Type B pancreatic cell (in vitro differentiated cells): ENCODE results near the gene NDC1. TPM values are rescaled to one million over a fixed set of nuclear protein-coding genes. Genes with fewer than 3 reads are reported as not detected.

Experiments
- DNase-seq: peaks from one replicate; pipeline ENCODE4 v3.0.0; 2021; ENCODE audit warnings: mixed read lengths; ENCODE audit not compliant: unreplicated experiment; ENCODE audit errors: extremely low spot score
- H3K27ac Mint-ChIP-seq: 2 replicates; pipeline ENCODE4 v1.8.0; 2021; ENCODE audit warnings: mild to moderate bottlenecking, mixed read lengths
- H3K27me3 Mint-ChIP-seq: 2 replicates; pipeline ENCODE4 v1.8.0; 2021; ENCODE audit warnings: mixed read lengths
- H3K36me3 Mint-ChIP-seq: 2 replicates; pipeline ENCODE4 v1.8.0; 2021; ENCODE audit warnings: mixed read lengths
- H3K4me1 Mint-ChIP-seq: one replicate; pipeline ENCODE4 v1.8.0; 2021; ENCODE audit warnings: mixed read lengths; ENCODE audit not compliant: unreplicated experiment
- H3K4me3 Mint-ChIP-seq: 2 replicates; pipeline ENCODE4 v1.8.0; 2021; ENCODE audit warnings: mild to moderate bottlenecking, mixed read lengths
- H3K9me3 Mint-ChIP-seq: 2 replicates; pipeline ENCODE4 v1.8.0; 2021; ENCODE audit warnings: mixed read lengths
- total RNA-seq: library from RNA; stranded (reverse); gene quantifications from 2 replicates; pipeline ENCODE4 v1.2.1, GENCODE V29; 2021; ENCODE audit warnings: low replicate concordance
- TF ChIP-seq, protein P1 (sequence below): fragments of 200-600 bp; sonication (generic); conservative IDR thresholded peaks from 2 replicates; pipeline ENCODE4 v1.5.0; 2021; ENCODE audit warnings: antibody characterized with exemption, mild to moderate bottlenecking

NDC1 gene
- total RNA-seq, 1 donor from 2014 or later: 29.5 TPM

DNA sequence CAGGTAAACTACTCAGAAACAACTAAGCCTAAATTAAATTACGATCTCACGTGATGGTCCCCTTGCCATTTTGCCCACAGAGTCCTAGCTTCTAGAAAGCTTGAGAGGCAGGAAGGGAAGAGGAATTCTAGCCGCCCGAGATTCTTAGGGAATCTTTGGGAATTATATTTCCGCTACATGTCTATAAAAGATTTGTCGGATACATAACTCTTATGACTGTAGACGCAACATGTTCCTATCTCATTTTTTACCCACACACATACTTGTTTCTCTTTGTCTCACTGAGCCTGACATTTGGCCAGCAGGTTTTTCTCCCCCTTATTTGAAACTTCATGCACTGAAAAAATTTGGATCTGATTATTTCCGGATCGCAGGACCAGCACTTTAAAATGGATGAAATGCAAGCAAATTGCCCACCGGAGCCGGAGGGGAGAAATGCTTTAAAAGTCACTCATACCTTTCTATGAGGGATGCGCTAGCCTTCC lies 104.6 kb downstream of the NDC1 start:
- Mint-ChIP-seq H3K27me3 (peaks cover 71% of the 10 kb centered on the region), H3K4me1 (peaks cover 62% of the 10 kb centered on the region), H3K4me3 (no peak overlapping the region), H3K36me3 (no peaks in the 10 kb centered on the region), H3K9me3 (no peaks in the 10 kb centered on the region), H3K27ac (no peak overlapping the region)
- TF ChIP-seq, protein P1, sequence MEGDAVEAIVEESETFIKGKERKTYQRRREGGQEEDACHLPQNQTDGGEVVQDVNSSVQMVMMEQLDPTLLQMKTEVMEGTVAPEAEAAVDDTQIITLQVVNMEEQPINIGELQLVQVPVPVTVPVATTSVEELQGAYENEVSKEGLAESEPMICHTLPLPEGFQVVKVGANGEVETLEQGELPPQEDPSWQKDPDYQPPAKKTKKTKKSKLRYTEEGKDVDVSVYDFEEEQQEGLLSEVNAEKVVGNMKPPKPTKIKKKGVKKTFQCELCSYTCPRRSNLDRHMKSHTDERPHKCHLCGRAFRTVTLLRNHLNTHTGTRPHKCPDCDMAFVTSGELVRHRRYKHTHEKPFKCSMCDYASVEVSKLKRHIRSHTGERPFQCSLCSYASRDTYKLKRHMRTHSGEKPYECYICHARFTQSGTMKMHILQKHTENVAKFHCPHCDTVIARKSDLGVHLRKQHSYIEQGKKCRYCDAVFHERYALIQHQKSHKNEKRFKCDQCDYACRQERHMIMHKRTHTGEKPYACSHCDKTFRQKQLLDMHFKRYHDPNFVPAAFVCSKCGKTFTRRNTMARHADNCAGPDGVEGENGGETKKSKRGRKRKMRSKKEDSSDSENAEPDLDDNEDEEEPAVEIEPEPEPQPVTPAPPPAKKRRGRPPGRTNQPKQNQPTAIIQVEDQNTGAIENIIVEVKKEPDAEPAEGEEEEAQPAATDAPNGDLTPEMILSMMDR: no peak
- DNase-seq: no peak

DNA sequence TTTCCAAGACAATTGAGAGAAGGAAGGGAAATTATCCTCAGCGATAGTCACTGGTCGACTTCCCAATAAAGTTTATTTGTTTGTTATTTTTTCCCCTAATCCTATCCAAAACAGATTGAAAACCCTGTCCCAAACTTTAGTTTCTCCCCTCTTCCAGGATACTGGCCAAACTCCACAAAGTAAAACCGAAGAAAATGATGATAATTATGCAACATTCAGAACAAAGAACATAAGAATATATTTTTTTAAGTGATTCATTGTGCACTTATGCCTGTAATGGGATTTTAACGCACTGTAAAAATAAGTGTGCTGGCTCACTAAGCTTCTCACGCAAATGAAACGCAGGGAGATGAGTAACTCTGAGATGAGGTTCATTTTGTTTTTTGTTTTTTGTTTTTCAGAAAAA lies 105.2 kb downstream of the NDC1 start:
- Mint-ChIP-seq H3K4me1 (peaks cover 62% of the 10 kb centered on the region), H3K4me3 (no peak overlapping the region), H3K27ac (no peak overlapping the region), H3K27me3 (peaks cover 74% of the 10 kb centered on the region), H3K36me3 (no peaks in the 10 kb centered on the region), H3K9me3 (no peaks in the 10 kb centered on the region)
- TF ChIP-seq, protein P1: no peak
- no peak for DNase-seq

DNA sequence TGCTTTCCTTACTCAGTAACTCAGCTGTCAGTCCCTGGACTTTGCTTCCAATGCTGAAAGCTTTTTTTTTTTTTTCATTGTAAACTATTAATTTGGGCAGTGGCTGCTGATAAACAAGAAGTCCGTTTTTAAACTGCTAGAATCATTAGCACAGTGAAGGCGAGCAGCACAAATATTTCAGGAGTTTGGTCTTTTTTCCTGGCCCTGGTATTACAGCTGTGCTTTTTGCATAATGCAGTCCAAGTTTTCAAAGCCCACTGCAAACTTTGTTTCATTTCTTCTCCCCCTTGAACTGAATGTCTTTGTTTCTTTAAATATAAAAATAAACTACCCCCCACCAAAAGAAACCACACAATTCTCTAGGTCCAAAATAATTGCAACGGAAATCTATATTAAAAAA lies 105.7 kb downstream of the NDC1 start:
- Mint-ChIP-seq H3K4me3 (no peak overlapping the region), H3K36me3 (no peaks in the 10 kb centered on the region), H3K4me1 (peaks cover 62% of the 10 kb centered on the region), H3K27ac (no peak overlapping the region), H3K27me3 (peaks cover 72% of the 10 kb centered on the region), H3K9me3 (no peaks in the 10 kb centered on the region)
- DNase-seq: no peak
- TF ChIP-seq, protein P1: no peak

DNA sequence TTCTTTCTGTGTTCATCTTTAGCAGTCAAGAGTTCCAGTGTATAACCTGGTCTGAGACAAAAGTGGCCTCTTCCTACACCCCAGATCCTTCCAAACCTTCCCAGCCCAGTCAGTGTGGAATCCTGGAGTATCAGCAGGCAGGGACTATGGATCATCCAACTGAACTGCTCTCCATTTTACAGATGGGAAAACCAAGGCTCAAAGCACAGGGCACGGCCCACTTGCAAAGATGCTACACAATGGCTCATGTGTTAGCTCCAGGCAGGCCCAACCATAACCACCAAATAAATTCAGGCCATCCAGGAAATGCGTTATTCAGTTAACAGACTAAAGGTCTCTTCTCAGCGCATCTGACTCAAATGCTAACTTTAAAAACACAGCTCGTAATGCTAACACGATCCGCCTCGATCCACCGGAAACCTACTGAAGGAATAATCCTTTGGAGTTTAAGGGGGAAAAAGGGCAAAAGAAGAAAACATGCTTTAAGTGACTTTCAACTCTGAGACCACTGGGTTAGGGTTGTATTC lies 106.3 kb downstream of the NDC1 start:
- TF ChIP-seq, protein P1: no peak
- Mint-ChIP-seq H3K36me3 (no peaks in the 10 kb centered on the region), H3K9me3 (no peaks in the 10 kb centered on the region), H3K4me3 (no peak overlapping the region), H3K4me1 (peaks cover 61% of the 10 kb centered on the region), H3K27ac (no peak overlapping the region), H3K27me3 (peaks cover 67% of the 10 kb centered on the region)
- no peak for DNase-seq

DNA sequence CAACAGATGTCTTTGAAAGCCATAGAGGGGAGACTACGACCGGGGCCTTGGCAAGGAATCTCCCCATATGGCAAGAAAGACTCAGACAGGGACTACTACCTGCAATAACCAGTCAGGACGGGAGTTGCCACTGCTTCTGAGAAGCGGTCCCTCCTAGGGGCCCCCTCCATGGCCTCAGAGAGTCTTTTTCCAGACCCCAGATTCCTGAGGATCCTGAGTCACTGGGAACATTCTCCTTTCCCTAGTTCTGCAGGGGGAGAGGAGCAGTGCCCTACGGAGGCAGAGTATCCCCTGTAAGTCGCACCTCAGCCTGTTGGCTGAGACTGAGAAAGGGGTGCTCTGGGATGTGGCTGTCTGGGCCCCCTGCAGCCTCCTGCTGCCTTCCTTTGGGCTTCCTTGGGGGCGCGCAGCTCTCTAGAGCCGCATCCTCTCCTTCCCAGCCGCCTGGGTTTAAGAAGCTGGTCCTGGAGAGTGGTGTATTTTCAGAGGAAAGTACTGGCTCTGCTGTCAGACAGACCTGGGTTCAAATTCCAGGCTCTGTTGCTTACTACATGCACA lies 107.0 kb downstream of the NDC1 start:
- peaks cover 54% of the 10 kb centered on the region for H3K4me1 Mint-ChIP-seq
- TF ChIP-seq, protein P1: no peak
- no peaks in the 10 kb centered on the region for H3K36me3 Mint-ChIP-seq
- no peak overlapping the region for H3K4me3 Mint-ChIP-seq
- H3K9me3 Mint-ChIP-seq: no peaks in the 10 kb centered on the region
- no peak overlapping the region for H3K27ac Mint-ChIP-seq
- DNase-seq: no peak
- H3K27me3 Mint-ChIP-seq: peaks cover 60% of the 10 kb centered on the region
